ENCODE results near the gene LCE3B.

DNA sequence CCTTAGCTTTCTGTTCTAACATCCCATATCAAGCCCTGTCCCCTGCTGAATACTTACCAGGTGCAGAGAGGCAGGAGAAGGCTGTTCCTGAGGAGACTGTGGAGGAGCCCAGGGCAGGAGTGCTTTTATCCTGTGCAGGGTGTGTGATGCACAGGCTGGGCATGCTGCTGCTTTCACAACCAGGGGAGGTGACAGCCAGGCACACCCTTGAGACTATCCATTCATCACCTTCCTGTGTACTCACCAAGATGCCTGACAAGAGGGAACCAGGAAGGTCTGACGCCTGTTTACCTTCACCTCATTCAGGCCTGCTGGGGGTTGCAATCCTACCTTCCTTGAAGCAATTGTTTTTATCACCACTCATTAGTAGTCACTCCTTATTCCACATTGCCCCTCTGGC is 46.9 kb upstream of the LCE3B start, which contains the start of gene LCE3E:
- TF ChIP-seq, protein P1, sequence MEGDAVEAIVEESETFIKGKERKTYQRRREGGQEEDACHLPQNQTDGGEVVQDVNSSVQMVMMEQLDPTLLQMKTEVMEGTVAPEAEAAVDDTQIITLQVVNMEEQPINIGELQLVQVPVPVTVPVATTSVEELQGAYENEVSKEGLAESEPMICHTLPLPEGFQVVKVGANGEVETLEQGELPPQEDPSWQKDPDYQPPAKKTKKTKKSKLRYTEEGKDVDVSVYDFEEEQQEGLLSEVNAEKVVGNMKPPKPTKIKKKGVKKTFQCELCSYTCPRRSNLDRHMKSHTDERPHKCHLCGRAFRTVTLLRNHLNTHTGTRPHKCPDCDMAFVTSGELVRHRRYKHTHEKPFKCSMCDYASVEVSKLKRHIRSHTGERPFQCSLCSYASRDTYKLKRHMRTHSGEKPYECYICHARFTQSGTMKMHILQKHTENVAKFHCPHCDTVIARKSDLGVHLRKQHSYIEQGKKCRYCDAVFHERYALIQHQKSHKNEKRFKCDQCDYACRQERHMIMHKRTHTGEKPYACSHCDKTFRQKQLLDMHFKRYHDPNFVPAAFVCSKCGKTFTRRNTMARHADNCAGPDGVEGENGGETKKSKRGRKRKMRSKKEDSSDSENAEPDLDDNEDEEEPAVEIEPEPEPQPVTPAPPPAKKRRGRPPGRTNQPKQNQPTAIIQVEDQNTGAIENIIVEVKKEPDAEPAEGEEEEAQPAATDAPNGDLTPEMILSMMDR (IDR thresholded peaks at IDR 0.05) = no peak
- no peak for TF ChIP-seq POLR2A (IDR thresholded peaks at IDR 0.05)
